HepG2 (cell line): ENCODE measurements around the gene SLX4. TPM values are rescaled to one million over a fixed set of nuclear protein-coding genes. Genes with fewer than 3 reads are reported as not detected.

ENCODE experiments used
- ATAC-seq: fragments of 200-7000 bp; cut with Tn5 transposase; 3 replicates; pipeline ENCODE4 v1.9.1; 2020; ENCODE audit warnings: mild to moderate bottlenecking, moderate library complexity
- BruUV-seq: library from RNA; stranded (reverse); fragments of 400-500 nt; replicated peaks from 2 replicates; lab custom pipeline; 2021; lab: Mats Ljungman, UMichigan
- CTCF ChIA-PET: fragments of 300-600 bp; formaldehyde crosslinking; extraction: SDS; loops from one replicate; lab custom pipeline; 2021; ENCODE audit warnings: low total read pairs, inconsistent platforms, low intra/inter-chr PET ratio; lab: Yijun Ruan, JAX
- POLR2A ChIA-PET: fragments of 350-600 bp; sonication (Branson Sonifier 250); formaldehyde crosslinking; loops from one replicate; lab custom pipeline; 2020; ENCODE audit warnings: antibody characterized with exemption, inconsistent platforms; lab: Yijun Ruan, JAX
- DNase-seq: peaks from one replicate; pipeline ENCODE4 v3.0.0-alpha.2; 2015; ENCODE audit warnings: low spot score
- FAIRE-seq: peaks from 3 replicates; lab custom pipeline; 2011; peaks lifted over from hg19 to GRCh38; lab: Jason Lieb, UNC
- H2AFZ ChIP-seq: one replicate; pipeline ENCODE4 v1.6.1; 2011; ENCODE audit warnings: low read length, inconsistent platforms
- H3K27ac ChIP-seq: fragments of 300-600 bp; 3 replicates; pipeline ENCODE4 v1.8.0; 2011; ENCODE audit warnings: mixed run types, mild to moderate bottlenecking, mixed read lengths, low read length, inconsistent platforms; ENCODE audit not compliant: insufficient read depth; ENCODE audit errors: extremely low read length
- H3K27me3 ChIP-seq, 2 experiments: fragments of 200-600 bp in 1 of 2; 2 replicates in 1 of 2; 3 replicates in 1 of 2; pipeline versions ENCODE4 v1.6.0 to v1.8.0; 2011; ENCODE audit warnings: low read length in 2 of 2, mild to moderate bottlenecking in 2 of 2, moderate library complexity in 2 of 2, inconsistent platforms in 1 of 2; ENCODE audit not compliant: insufficient read depth in 2 of 2, control insufficient read depth in 1 of 2
- H3K36me3 ChIP-seq, 2 experiments: fragments of 200-600 bp in 1 of 2; replicated peaks in 1 of 2; 2 replicates in 1 of 2; 3 replicates in 1 of 2; pipeline versions ENCODE4 v1.5.1 to v1.8.0; 2011; ENCODE audit warnings: low read length in 2 of 2, inconsistent platforms in 1 of 2; ENCODE audit not compliant: insufficient read depth in 2 of 2, control insufficient read depth in 1 of 2
- H3K4me1 ChIP-seq: 2 replicates; pipeline ENCODE4 v1.5.1; 2012; ENCODE audit warnings: low read length, inconsistent platforms; ENCODE audit not compliant: insufficient read depth
- H3K4me2 ChIP-seq: 2 replicates; pipeline ENCODE4 v1.6.0; 2011; ENCODE audit warnings: low read depth, low read length, inconsistent platforms
- H3K4me3 ChIP-seq, 3 experiments: fragments of 200-600 bp in 1 of 3; sonication (generic), shearing (Covaris generic) in 1 of 3; replicated peaks in 1 of 3; 2 replicates each; pipeline ENCODE4 v1.5.1; 2011 to 2016; ENCODE audit warnings: low read length in 3 of 3, inconsistent platforms in 2 of 3, low read depth in 2 of 3, mild to moderate bottlenecking in 2 of 3, control low read depth in 1 of 3, mixed read lengths in 1 of 3; ENCODE audit not compliant: insufficient read depth in 1 of 3
- H3K79me2 ChIP-seq: one replicate; pipeline ENCODE4 v1.6.1; 2011; ENCODE audit warnings: low read length, inconsistent platforms; ENCODE audit not compliant: insufficient read depth
- H3K9ac ChIP-seq: 2 replicates; pipeline ENCODE4 v1.6.0; 2011; ENCODE audit warnings: mild to moderate bottlenecking, low read depth, low read length, inconsistent platforms; ENCODE audit not compliant: insufficient read depth
- H3K9me3 ChIP-seq: 2 replicates; pipeline ENCODE4 v1.5.1; 2012; ENCODE audit warnings: mild to moderate bottlenecking, low read length
- H4K20me1 ChIP-seq: 2 replicates; pipeline ENCODE4 v1.6.0; 2011; ENCODE audit warnings: inconsistent platforms, mild to moderate bottlenecking, low read length, moderate library complexity; ENCODE audit not compliant: insufficient read depth
- CBX5 ChIP-seq: sonication (generic); formaldehyde crosslinking; IDR thresholded peaks from 2 replicates; pipeline ENCODE4 v1.4.0; 2020; ENCODE audit warnings: missing genetic modification reagents, borderline replicate concordance
- RFX1 ChIP-seq: fragments of 450-650 bp; IDR thresholded peaks from 2 replicates; pipeline ENCODE4 v1.6.1; 2017
- ZNF10 ChIP-seq: sonication (generic); formaldehyde crosslinking; IDR thresholded peaks from 2 replicates; pipeline ENCODE4 v1.4.0; 2020; ENCODE audit warnings: mild to moderate bottlenecking, low read depth, missing genetic modification reagents, borderline replicate concordance
- ZNF138 ChIP-seq: sonication (generic); formaldehyde crosslinking; IDR thresholded peaks from 2 replicates; pipeline ENCODE4 v1.5.0; 2020; ENCODE audit warnings: mild to moderate bottlenecking, low read depth, missing genetic modification reagents
- ZNF230 ChIP-seq: sonication (generic); formaldehyde crosslinking; IDR thresholded peaks from 2 replicates; pipeline ENCODE4 v1.4.0; 2020; ENCODE audit warnings: mild to moderate bottlenecking, missing genetic modification reagents
- ZNF567 ChIP-seq: sonication (generic); formaldehyde crosslinking; IDR thresholded peaks from 2 replicates; pipeline ENCODE4 v1.8.1; 2023; ENCODE audit warnings: mild to moderate bottlenecking, missing genetic modification reagents, borderline replicate concordance
- WGBS: methylation state at CpG from one replicate; pipeline ENCODE4 v1.1.6; 2017; ENCODE audit warnings: low lambda C conversion rate; 5-methylcytosine and 5-hydroxymethylcytosine counted together
- in situ Hi-C: cut with HindIII; loops from 2 replicates; pipeline ENCODE4 v1.10.0; 2017; ENCODE audit warnings: low pct_unique_long_range_greater_than_20kb; ENCODE audit not compliant: extremely low pct_ligation_motif_present
- intact Hi-C: fragments of 100-400 bp; cut with micrococcal nuclease; formaldehyde crosslinking; loops from one replicate; pipeline ENCODE4 v1.10.0; 2022; ENCODE audit not compliant: unreplicated experiment
- polyA plus RNA-seq, 8 experiments: library from polyadenylated mRNA; depleted of rRNA in 3 of 8; stranded (reverse) in 7 of 8; unstranded in 1 of 8; fragments of >200 nt; fragmentation: Illumina TruSeq in 4 of 8; extraction: Trizol in 4 of 8; gene quantifications; 2 replicates each; pipeline versions ENCODE4 v1.2.1 to v1.2.3, GENCODE V29; 2011 to 2016; ENCODE audit warnings: low read depth in 4 of 8, missing spikeins in 1 of 8, mixed read lengths in 1 of 8; ENCODE audit not compliant: insufficient read depth in 1 of 8
- total RNA-seq, 5 experiments: library from RNA; depleted of rRNA; stranded (reverse); fragments of >200 nt; fragmentation: Illumina TruSeq; extraction: Trizol; gene quantifications; 2 replicates each; pipeline ENCODE4 v1.2.3, GENCODE V29; 2016; ENCODE audit warnings: low read depth in 1 of 5
- TF ChIP-seq, protein P1 (sequence below): sonication (generic); formaldehyde crosslinking; IDR thresholded peaks from 2 replicates; pipeline ENCODE4 v1.5.1; 2020; ENCODE audit warnings: missing genetic modification reagents, mild to moderate bottlenecking, borderline replicate concordance
- TF ChIP-seq, protein P2 (sequence below): sonication (generic); formaldehyde crosslinking; IDR thresholded peaks from 2 replicates; pipeline ENCODE4 v1.8.0; 2022; ENCODE audit warnings: missing genetic modification reagents, mild to moderate bottlenecking, borderline replicate concordance
- TF ChIP-seq, protein P3 (sequence below), 2 experiments: IDR thresholded peaks; 2 replicates each; pipeline ENCODE4 v1.6.1; 2011 to 2012; ENCODE audit warnings: low read length in 2 of 2, borderline replicate concordance in 1 of 2, low read depth in 1 of 2, mild to moderate bottlenecking in 1 of 2, moderate library complexity in 1 of 2

The SLX4 gene
- total and polyA plus RNA-seq, 2 of the 13 experiments (the other 11 are each of a cell fraction or from before 2014, with no cell fraction given): 1.1 to 3.6 TPM

- Histone ChIP-seq H3K4me3 (0 out of 6 replicates have a peak overlapping the region, but pooled peaks of 1 of the 3 experiments have one; percentile 12), H2AFZ (no peak overlapping the region), H4K20me1 (no peaks in the 10 kb centered on the region), H3K27me3 (peaks cover 0 to 5% of the 10 kb centered on the region in 2 experiments; a peak in 1 of 5 replicates), H3K4me1 (peaks cover 8% of the 10 kb centered on the region; the same call in 1 of the 2 replicates), H3K79me2 (no peaks in the 10 kb centered on the region), H3K36me3 (no peaks in the 10 kb centered on the region), H3K9me3 (no peaks in the 10 kb centered on the region), H3K27ac (no peak overlapping the region), H3K9ac (no peak overlapping the region), H3K4me2 (peak overlapping the region; percentile 39; the same call in 1 of the 2 replicates)
- ChIA-PET POLR2A (no interaction called here), CTCF (no interaction called here)
- 44% methylated on average over 11 of the region's 11 CpGs for WGBS
- intact Hi-C loops (no loop called here), in situ Hi-C loops (no loop called here)
- DNase-seq (peak; percentile 7), ATAC-seq (no peak), FAIRE-seq (no peak)
- no peak for TF ChIP-seq ZNF567 (CRISPR knock-in tag)
- TF ChIP-seq, protein P1, sequence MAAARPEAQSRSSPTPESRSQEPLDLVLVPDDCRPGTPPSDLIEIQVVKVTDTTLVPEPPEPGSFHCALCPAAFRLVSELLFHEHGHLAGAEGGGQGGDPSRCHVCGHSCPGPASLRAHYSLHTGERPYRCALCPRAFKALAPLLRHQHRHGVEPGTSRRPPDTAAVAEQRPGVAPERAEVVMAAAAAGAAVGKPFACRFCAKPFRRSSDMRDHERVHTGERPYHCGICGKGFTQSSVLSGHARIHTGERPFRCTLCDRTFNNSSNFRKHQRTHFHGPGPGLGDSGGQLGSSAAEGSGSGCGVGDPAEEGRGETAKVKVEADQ: no peak
- TF ChIP-seq, protein P2, sequence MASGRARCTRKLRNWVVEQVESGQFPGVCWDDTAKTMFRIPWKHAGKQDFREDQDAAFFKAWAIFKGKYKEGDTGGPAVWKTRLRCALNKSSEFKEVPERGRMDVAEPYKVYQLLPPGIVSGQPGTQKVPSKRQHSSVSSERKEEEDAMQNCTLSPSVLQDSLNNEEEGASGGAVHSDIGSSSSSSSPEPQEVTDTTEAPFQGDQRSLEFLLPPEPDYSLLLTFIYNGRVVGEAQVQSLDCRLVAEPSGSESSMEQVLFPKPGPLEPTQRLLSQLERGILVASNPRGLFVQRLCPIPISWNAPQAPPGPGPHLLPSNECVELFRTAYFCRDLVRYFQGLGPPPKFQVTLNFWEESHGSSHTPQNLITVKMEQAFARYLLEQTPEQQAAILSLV (CRISPR knock-in tag): no peak
- no peak for TF ChIP-seq ZNF230 (CRISPR knock-in tag)
- TF ChIP-seq RFX1: no peak
- no peak for TF ChIP-seq CBX5
- TF ChIP-seq ZNF10 (CRISPR knock-in tag): no peak
- no peak for TF ChIP-seq ZNF138 (CRISPR knock-in tag)
- TF ChIP-seq, protein P3, sequence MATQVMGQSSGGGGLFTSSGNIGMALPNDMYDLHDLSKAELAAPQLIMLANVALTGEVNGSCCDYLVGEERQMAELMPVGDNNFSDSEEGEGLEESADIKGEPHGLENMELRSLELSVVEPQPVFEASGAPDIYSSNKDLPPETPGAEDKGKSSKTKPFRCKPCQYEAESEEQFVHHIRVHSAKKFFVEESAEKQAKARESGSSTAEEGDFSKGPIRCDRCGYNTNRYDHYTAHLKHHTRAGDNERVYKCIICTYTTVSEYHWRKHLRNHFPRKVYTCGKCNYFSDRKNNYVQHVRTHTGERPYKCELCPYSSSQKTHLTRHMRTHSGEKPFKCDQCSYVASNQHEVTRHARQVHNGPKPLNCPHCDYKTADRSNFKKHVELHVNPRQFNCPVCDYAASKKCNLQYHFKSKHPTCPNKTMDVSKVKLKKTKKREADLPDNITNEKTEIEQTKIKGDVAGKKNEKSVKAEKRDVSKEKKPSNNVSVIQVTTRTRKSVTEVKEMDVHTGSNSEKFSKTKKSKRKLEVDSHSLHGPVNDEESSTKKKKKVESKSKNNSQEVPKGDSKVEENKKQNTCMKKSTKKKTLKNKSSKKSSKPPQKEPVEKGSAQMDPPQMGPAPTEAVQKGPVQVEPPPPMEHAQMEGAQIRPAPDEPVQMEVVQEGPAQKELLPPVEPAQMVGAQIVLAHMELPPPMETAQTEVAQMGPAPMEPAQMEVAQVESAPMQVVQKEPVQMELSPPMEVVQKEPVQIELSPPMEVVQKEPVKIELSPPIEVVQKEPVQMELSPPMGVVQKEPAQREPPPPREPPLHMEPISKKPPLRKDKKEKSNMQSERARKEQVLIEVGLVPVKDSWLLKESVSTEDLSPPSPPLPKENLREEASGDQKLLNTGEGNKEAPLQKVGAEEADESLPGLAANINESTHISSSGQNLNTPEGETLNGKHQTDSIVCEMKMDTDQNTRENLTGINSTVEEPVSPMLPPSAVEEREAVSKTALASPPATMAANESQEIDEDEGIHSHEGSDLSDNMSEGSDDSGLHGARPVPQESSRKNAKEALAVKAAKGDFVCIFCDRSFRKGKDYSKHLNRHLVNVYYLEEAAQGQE (IDR thresholded peaks at IDR 0.05; ENCODE audit: borderline replicate concordance in 1 of 2, low read depth in 1 of 2, low read length in 2 of 2): no peak
- no TSS peak for BruUV-seq
These were observed 58.1 kb downstream of the SLX4 start for GRCh38 chr16:3553138-3553923.
